GM12864 (cell line): ENCODE results near the gene CDH4.

Experiments used
- DNase-seq: peaks from one replicate; pipeline ENCODE4 v3.0.0-alpha.2; 2011; ENCODE audit warnings: low read depth
- H3K4me3 ChIP-seq: 2 replicates; pipeline ENCODE4 v1.5.1; 2011; ENCODE audit warnings: mild to moderate bottlenecking, low read depth, low read length, control low read depth
- CTCF ChIP-seq: IDR thresholded peaks from 2 replicates; pipeline ENCODE4 v1.5.1; 2011; ENCODE audit warnings: low read depth, mild to moderate bottlenecking, moderate library complexity, low read length, control low read depth, inconsistent platforms; ENCODE audit errors: missing control alignments

The CDH4 gene

GRCh38 chr20:61307686-61308476 lies 55.8 kb downstream of the CDH4 start:
- no peak for DNase-seq
- TF ChIP-seq CTCF: no peak
- no peak overlapping the region for H3K4me3 ChIP-seq

GRCh38 chr20:61308477-61308774 lies 56.4 kb downstream of the CDH4 start:
- no peak overlapping the region for H3K4me3 ChIP-seq
- TF ChIP-seq CTCF: no peak
- no peak for DNase-seq

GRCh38 chr20:61310954-61311353 lies 58.9 kb downstream of the CDH4 start:
- DNase-seq: no peak
- no peak for TF ChIP-seq CTCF
- no peak overlapping the region for H3K4me3 ChIP-seq

GRCh38 chr20:61311656-61312387 lies 59.8 kb downstream of the CDH4 start:
- no peak overlapping the region for H3K4me3 ChIP-seq
- no peak for DNase-seq
- TF ChIP-seq CTCF: no peak

- DNase-seq: no peak
- no peak overlapping the region for H3K4me3 ChIP-seq
- no peak for TF ChIP-seq CTCF
Measured at GRCh38 chr20:61312925-61313324, 60.9 kb downstream of the CDH4 start.

- H3K4me3 ChIP-seq: no peak overlapping the region
- no peak for DNase-seq
- no peak for TF ChIP-seq CTCF
Measured at GRCh38 chr20:61313396-61313795, 61.3 kb downstream of the CDH4 start.
